GM21423 (cell line): ENCODE measurements around the gene MBD5.
A peak's percentile ranks its signal among the peaks of the same experiment; 100 is the strongest.

Experiments used
- ATAC-seq: cut with Tn5 transposase; IDR thresholded peaks from one replicate; pipeline ENCODE4 v1.9.1; 2021; ENCODE audit warnings: mild to moderate bottlenecking, moderate library complexity; ENCODE audit not compliant: unreplicated experiment

Gene MBD5

GRCh38 chr2:148450531-148450930 is 429.6 kb downstream of the MBD5 start:
- ATAC-seq = no peak

GRCh38 chr2:148451046-148451445 is 430.2 kb downstream of the MBD5 start:
- ATAC-seq = no peak

GRCh38 chr2:148455791-148456190 is 434.9 kb downstream of the MBD5 start:
- ATAC-seq = no peak

- no peak for ATAC-seq
Measured at GRCh38 chr2:148458171-148458570, 437.3 kb downstream of the MBD5 start.

- no peak for ATAC-seq
Measured at GRCh38 chr2:148459377-148459778, 438.5 kb downstream of the MBD5 start.

- no peak for ATAC-seq
Measured at GRCh38 chr2:148461876-148462275, 441.0 kb downstream of the MBD5 start.

GRCh38 chr2:148475626-148476025 is 454.7 kb downstream of the MBD5 start:
- ATAC-seq = no peak

- ATAC-seq = no peak
Measured at GRCh38 chr2:148479398-148479797, 458.5 kb downstream of the MBD5 start.

- ATAC-seq = no peak
Measured at GRCh38 chr2:148483665-148484064, 462.8 kb downstream of the MBD5 start.

GRCh38 chr2:148484066-148484465 is 463.2 kb downstream of the MBD5 start:
- ATAC-seq = no peak

- no peak for ATAC-seq
Measured at GRCh38 chr2:148486655-148487054, 465.8 kb downstream of the MBD5 start.

- ATAC-seq = no peak
Measured at GRCh38 chr2:148487439-148487838, 466.5 kb downstream of the MBD5 start.

GRCh38 chr2:148490840-148491439 is 470.0 kb downstream of the MBD5 start:
- ATAC-seq = no peak

- peak; percentile 55 for ATAC-seq
Measured at GRCh38 chr2:148493822-148494563, 473.1 kb downstream of the MBD5 start.

- ATAC-seq = no peak
Measured at GRCh38 chr2:148495586-148495985, 474.7 kb downstream of the MBD5 start.

- no peak for ATAC-seq
Measured at GRCh38 chr2:148501545-148501944, 480.7 kb downstream of the MBD5 start.

GRCh38 chr2:148503516-148503915 is 482.6 kb downstream of the MBD5 start:
- no peak for ATAC-seq

- ATAC-seq = no peak
Measured at GRCh38 chr2:148507970-148508369, 487.1 kb downstream of the MBD5 start.

- no peak for ATAC-seq
Measured at GRCh38 chr2:148508878-148509287, 488.0 kb downstream of the MBD5 start.

- ATAC-seq = peak; percentile 100
Measured at GRCh38 chr2:148509288-148509902, 488.5 kb downstream of the MBD5 start.

- ATAC-seq = no peak
Measured at GRCh38 chr2:148511883-148512282, 491.0 kb downstream of the MBD5 start.

- ATAC-seq = no peak
Measured at GRCh38 chr2:148512501-148512900, 491.6 kb downstream of the MBD5 start.
